Activated naive CD4-positive, alpha-beta T cell treated with anti-CD3 and anti-CD28 coated beads, Interleukin-2, amount 50 U/mL, for 72 hours (primary cell): ENCODE results near the gene ZFAND2B. TPM values are rescaled to one million over a fixed set of nuclear protein-coding genes. Genes with fewer than 3 reads are reported as not detected.
A peak's percentile ranks its signal among the peaks of the same experiment; 100 is the strongest.

Experiments used
- ATAC-seq, 2 donors: fragments of 150-1000 bp; cut with Tn5 transposase; 2 replicates each; pipeline ENCODE4 v1.10.0; 2021; ENCODE audit warnings: mild to moderate bottlenecking in 2 of 2, moderate library complexity in 2 of 2
- DNase-seq, 2 donors: peaks; one replicate each; pipeline ENCODE4 v3.0.0; 2021 to 2022; ENCODE audit warnings: low spot score in 2 of 2
- H3K27ac Mint-ChIP-seq, 2 donors: one replicate each; pipeline ENCODE4 v1.8.0; 2022; ENCODE audit warnings: mild to moderate bottlenecking in 2 of 2, mixed read lengths in 2 of 2
- H3K36me3 Mint-ChIP-seq, 2 donors: one replicate each; pipeline ENCODE4 v1.8.0; 2022; ENCODE audit warnings: mixed read lengths in 2 of 2
- H3K9me3 Mint-ChIP-seq, 2 donors: one replicate each; pipeline ENCODE4 v1.8.0; 2022; ENCODE audit warnings: mixed read lengths in 2 of 2
- total RNA-seq, 2 donors: library from RNA; stranded (reverse); gene quantifications; one replicate each; pipeline ENCODE4 v1.2.3, GENCODE V29; 2022

ZFAND2B gene
- total RNA-seq, 2 donors from 2014 or later = 25.6 to 66.5 TPM

GRCh38 chr2:219172231-219173154 lies 34.1 kb upstream of the ZFAND2B start:
- H3K36me3 Mint-ChIP-seq = peaks cover 21 to 24% of the 10 kb centered on the region in 2 donors
- peak overlapping the region in 1 of 2 donors; percentile 66 for H3K27ac Mint-ChIP-seq
- no peaks in the 10 kb centered on the region for H3K9me3 Mint-ChIP-seq
- no peak for ATAC-seq
- DNase-seq = no peak

- H3K36me3 Mint-ChIP-seq = peaks cover 25 to 27% of the 10 kb centered on the region in 2 donors
- H3K9me3 Mint-ChIP-seq = no peaks in the 10 kb centered on the region
- H3K27ac Mint-ChIP-seq = peak overlapping the region; percentile 10 to 66
- DNase-seq (no peak), ATAC-seq (no peak)
These were observed 33.4 kb upstream of the ZFAND2B start for GRCh38 chr2:219173176-219173575.

- H3K9me3 Mint-ChIP-seq = no peaks in the 10 kb centered on the region
- peak overlapping the region; percentile 47 to 68 for H3K27ac Mint-ChIP-seq
- peaks cover 31 to 34% of the 10 kb centered on the region in 2 donors for H3K36me3 Mint-ChIP-seq
- ATAC-seq (no peak), DNase-seq (no peak)
These were observed 32.4 kb upstream of the ZFAND2B start for GRCh38 chr2:219174146-219174545.

GRCh38 chr2:219174801-219175200 lies 31.8 kb upstream of the ZFAND2B start:
- Mint-ChIP-seq H3K36me3 (peaks cover 33 to 36% of the 10 kb centered on the region in 2 donors), H3K27ac (peak overlapping the region; percentile 68)
- peak in 1 of 2 donors; percentile 44 for DNase-seq

GRCh38 chr2:219175486-219175885 lies 31.1 kb upstream of the ZFAND2B start:
- Mint-ChIP-seq H3K36me3 (peaks cover 35 to 37% of the 10 kb centered on the region in 2 donors), H3K9me3 (no peaks in the 10 kb centered on the region), H3K27ac (peak overlapping the region; percentile 68 to 98)
- DNase-seq (no peak), ATAC-seq (no peak)

More at GRCh38 chr2:219174801-219175200, 31.8 kb upstream of the ZFAND2B start:
- H3K9me3 Mint-ChIP-seq = no peaks in the 10 kb centered on the region
- ATAC-seq = no peak

GRCh38 chr2:219175928-219176817 lies 30.4 kb upstream of the ZFAND2B start:
- peak; percentile 21 to 26 for ATAC-seq
- peak overlapping the region; percentile 57 to 98 for H3K27ac Mint-ChIP-seq

GRCh38 chr2:219176818-219177551 lies 29.6 kb upstream of the ZFAND2B start, which contains the start of gene CNPPD1:
Gene CNPPD1 (minus strand): TSS chr2:219176925. CDS start chr2:219176828, 97 bp downstream.
- no peaks in the 10 kb centered on the region for H3K9me3 Mint-ChIP-seq
- peaks cover 42 to 50% of the 10 kb centered on the region in 2 donors for H3K36me3 Mint-ChIP-seq
- ATAC-seq = peak; percentile 74 to 88
- peak within 1 kb of the TSS; percentile 98 for H3K27ac Mint-ChIP-seq
- DNase-seq = peak; percentile 88 to 90

More at GRCh38 chr2:219175928-219176817, 30.4 kb upstream of the ZFAND2B start:
- peak in 1 of 2 donors; percentile 26 for DNase-seq
- H3K9me3 Mint-ChIP-seq = no peaks in the 10 kb centered on the region
- H3K36me3 Mint-ChIP-seq = peaks cover 42% of the 10 kb centered on the region in 2 donors

GRCh38 chr2:219177552-219178376 lies 28.8 kb upstream of the ZFAND2B start, which contains the start of gene RETREG2:
Gene RETREG2 (plus strand): TSS chr2:219178275. CDS start chr2:219178353, 78 bp downstream.
- peak; percentile 55 to 74 for ATAC-seq
- peaks cover 43 to 50% of the 10 kb centered on the region in 2 donors for H3K36me3 Mint-ChIP-seq
- H3K9me3 Mint-ChIP-seq = no peaks in the 10 kb centered on the region
- H3K27ac Mint-ChIP-seq = peak within 1 kb of the TSS; percentile 98
- peak; percentile 71 to 90 for DNase-seq

- H3K36me3 Mint-ChIP-seq = peaks cover 47 to 50% of the 10 kb centered on the region in 2 donors
- DNase-seq = peak in 1 of 2 donors; percentile 34
- peak; percentile 9 to 19 for ATAC-seq
- peak overlapping the region; percentile 91 to 98 for H3K27ac Mint-ChIP-seq
- no peaks in the 10 kb centered on the region for H3K9me3 Mint-ChIP-seq
These were observed 28.0 kb upstream of the ZFAND2B start for GRCh38 chr2:219178377-219179175.

GRCh38 chr2:219179601-219180465 lies 26.7 kb upstream of the ZFAND2B start:
- H3K27ac Mint-ChIP-seq = peak overlapping the region; percentile 91 to 98
- ATAC-seq = no peak
- peak in 1 of 2 donors; percentile 42 for DNase-seq
- H3K36me3 Mint-ChIP-seq = peaks cover 37 to 40% of the 10 kb centered on the region in 2 donors
- H3K9me3 Mint-ChIP-seq = no peaks in the 10 kb centered on the region

GRCh38 chr2:219180961-219181360 lies 25.6 kb upstream of the ZFAND2B start:
- no peaks in the 10 kb centered on the region for H3K9me3 Mint-ChIP-seq
- ATAC-seq (no peak), DNase-seq (no peak)
- H3K36me3 Mint-ChIP-seq = peaks cover 33 to 48% of the 10 kb centered on the region in 2 donors
- H3K27ac Mint-ChIP-seq = peak overlapping the region; percentile 16 to 93

GRCh38 chr2:219181531-219181930 lies 25.1 kb upstream of the ZFAND2B start:
- peak overlapping the region in 1 of 2 donors; percentile 93 for H3K27ac Mint-ChIP-seq
- H3K9me3 Mint-ChIP-seq = no peaks in the 10 kb centered on the region
- no peak for ATAC-seq
- H3K36me3 Mint-ChIP-seq = peaks cover 30 to 50% of the 10 kb centered on the region in 2 donors
- DNase-seq = no peak

- Mint-ChIP-seq H3K36me3 (peaks cover 23 to 44% of the 10 kb centered on the region in 2 donors), H3K9me3 (no peaks in the 10 kb centered on the region), H3K27ac (peak overlapping the region; percentile 64 to 93)
- DNase-seq = peak in 1 of 2 donors; percentile 23
- ATAC-seq = peak in 1 of 2 donors; percentile 21
These were observed 24.0 kb upstream of the ZFAND2B start for GRCh38 chr2:219182331-219183150.
